HepG2 (cell line): ENCODE results near the gene MAP1LC3B. TPM values are rescaled to one million over a fixed set of nuclear protein-coding genes. Genes with fewer than 3 reads are reported as not detected.
A peak's percentile ranks its signal among the peaks of the same experiment; 100 is the strongest.

Source experiments
- ATAC-seq: fragments of 200-7000 bp; cut with Tn5 transposase; 3 replicates; pipeline ENCODE4 v1.9.1; 2020; ENCODE audit warnings: mild to moderate bottlenecking, moderate library complexity
- BruUV-seq: library from RNA; stranded (reverse); fragments of 400-500 nt; replicated peaks from 2 replicates; lab custom pipeline; 2021; lab: Mats Ljungman, UMichigan
- CTCF ChIA-PET: fragments of 300-600 bp; formaldehyde crosslinking; extraction: SDS; loops from one replicate; lab custom pipeline; 2021; ENCODE audit warnings: low total read pairs, inconsistent platforms, low intra/inter-chr PET ratio; lab: Yijun Ruan, JAX
- POLR2A ChIA-PET: fragments of 350-600 bp; sonication (Branson Sonifier 250); formaldehyde crosslinking; loops from one replicate; lab custom pipeline; 2020; ENCODE audit warnings: antibody characterized with exemption, inconsistent platforms; lab: Yijun Ruan, JAX
- DNase-seq: peaks from one replicate; pipeline ENCODE4 v3.0.0-alpha.2; 2015; ENCODE audit warnings: low spot score
- FAIRE-seq: peaks from 3 replicates; lab custom pipeline; 2011; peaks lifted over from hg19 to GRCh38; lab: Jason Lieb, UNC
- H2AFZ ChIP-seq: one replicate; pipeline ENCODE4 v1.6.1; 2011; ENCODE audit warnings: low read length, inconsistent platforms
- H3K27ac ChIP-seq: fragments of 300-600 bp; 3 replicates; pipeline ENCODE4 v1.8.0; 2011; ENCODE audit warnings: mixed run types, mild to moderate bottlenecking, mixed read lengths, low read length, inconsistent platforms; ENCODE audit not compliant: insufficient read depth; ENCODE audit errors: extremely low read length
- H3K27me3 ChIP-seq, 2 experiments: fragments of 200-600 bp in 1 of 2; 2 replicates in 1 of 2; 3 replicates in 1 of 2; pipeline versions ENCODE4 v1.6.0 to v1.8.0; 2011; ENCODE audit warnings: low read length in 2 of 2, mild to moderate bottlenecking in 2 of 2, moderate library complexity in 2 of 2, inconsistent platforms in 1 of 2; ENCODE audit not compliant: insufficient read depth in 2 of 2, control insufficient read depth in 1 of 2
- H3K36me3 ChIP-seq, 2 experiments: fragments of 200-600 bp in 1 of 2; replicated peaks in 1 of 2; 2 replicates in 1 of 2; 3 replicates in 1 of 2; pipeline versions ENCODE4 v1.5.1 to v1.8.0; 2011; ENCODE audit warnings: low read length in 2 of 2, inconsistent platforms in 1 of 2; ENCODE audit not compliant: insufficient read depth in 2 of 2, control insufficient read depth in 1 of 2
- H3K4me1 ChIP-seq: 2 replicates; pipeline ENCODE4 v1.5.1; 2012; ENCODE audit warnings: low read length, inconsistent platforms; ENCODE audit not compliant: insufficient read depth
- H3K4me2 ChIP-seq: 2 replicates; pipeline ENCODE4 v1.6.0; 2011; ENCODE audit warnings: low read depth, low read length, inconsistent platforms
- H3K4me3 ChIP-seq, 3 experiments: fragments of 200-600 bp in 1 of 3; sonication (generic), shearing (Covaris generic) in 1 of 3; replicated peaks in 1 of 3; 2 replicates each; pipeline ENCODE4 v1.5.1; 2011 to 2016; ENCODE audit warnings: low read length in 3 of 3, inconsistent platforms in 2 of 3, low read depth in 2 of 3, mild to moderate bottlenecking in 2 of 3, control low read depth in 1 of 3, mixed read lengths in 1 of 3; ENCODE audit not compliant: insufficient read depth in 1 of 3
- H3K79me2 ChIP-seq: one replicate; pipeline ENCODE4 v1.6.1; 2011; ENCODE audit warnings: low read length, inconsistent platforms; ENCODE audit not compliant: insufficient read depth
- H3K9ac ChIP-seq: 2 replicates; pipeline ENCODE4 v1.6.0; 2011; ENCODE audit warnings: mild to moderate bottlenecking, low read depth, low read length, inconsistent platforms; ENCODE audit not compliant: insufficient read depth
- H3K9me3 ChIP-seq: 2 replicates; pipeline ENCODE4 v1.5.1; 2012; ENCODE audit warnings: mild to moderate bottlenecking, low read length
- H4K20me1 ChIP-seq: 2 replicates; pipeline ENCODE4 v1.6.0; 2011; ENCODE audit warnings: inconsistent platforms, mild to moderate bottlenecking, low read length, moderate library complexity; ENCODE audit not compliant: insufficient read depth
- ARHGAP35 ChIP-seq: sonication (generic); formaldehyde crosslinking; IDR thresholded peaks from 2 replicates; pipeline ENCODE4 v1.9.0; 2022; ENCODE audit warnings: mild to moderate bottlenecking, inconsistent platforms, moderate library complexity, missing genetic modification reagents, borderline replicate concordance
- EZH2 ChIP-seq: conservative IDR thresholded peaks from 2 replicates; pipeline ENCODE4 v1.6.1; 2012; ENCODE audit warnings: mild to moderate bottlenecking, low read depth, low read length, moderate library complexity
- MYPOP ChIP-seq: sonication (generic); formaldehyde crosslinking; IDR thresholded peaks from 2 replicates; pipeline ENCODE4 v1.8.1; 2023; ENCODE audit warnings: mild to moderate bottlenecking, moderate library complexity, missing genetic modification reagents
- PRDM10 ChIP-seq: sonication (generic); formaldehyde crosslinking; IDR thresholded peaks from 2 replicates; pipeline ENCODE4 v1.4.0; 2020; ENCODE audit warnings: low read depth, missing genetic modification reagents
- SRSF4 ChIP-seq: fragments of 200-400 bp; formaldehyde crosslinking; IDR thresholded peaks from one replicate; pipeline ENCODE4 v1.6.1; 2018; ENCODE audit warnings: mild to moderate bottlenecking, low read depth, low read length, moderate library complexity; ENCODE audit not compliant: poor library complexity, severe bottlenecking
- TCF7 ChIP-seq: sonication (generic); IDR thresholded peaks from 2 replicates; pipeline ENCODE4 v1.6.1; 2016; ENCODE audit warnings: antibody characterized with exemption, low read depth
- ZFYVE20 ChIP-seq: sonication (generic); formaldehyde crosslinking; IDR thresholded peaks from 2 replicates; pipeline ENCODE4 v1.8.0; 2023; ENCODE audit warnings: low read depth, mild to moderate bottlenecking, moderate library complexity, missing genetic modification reagents, borderline replicate concordance
- ZNF3 ChIP-seq: IDR thresholded peaks from 2 replicates; pipeline ENCODE4 v1.7.0; 2017; ENCODE audit warnings: inconsistent platforms
- ZNF609 ChIP-seq: sonication (generic); formaldehyde crosslinking; IDR thresholded peaks from 2 replicates; pipeline ENCODE4 v1.4.0; 2020; ENCODE audit warnings: mild to moderate bottlenecking, missing genetic modification reagents, borderline replicate concordance
- ZNF670 ChIP-seq: sonication (generic); formaldehyde crosslinking; IDR thresholded peaks from 2 replicates; pipeline ENCODE4 v1.8.0; 2022; ENCODE audit warnings: mild to moderate bottlenecking, missing genetic modification reagents, borderline replicate concordance
- ZNF770 ChIP-seq: sonication (generic); formaldehyde crosslinking; IDR thresholded peaks from 2 replicates; pipeline ENCODE4 v1.5.0; 2020; ENCODE audit warnings: mild to moderate bottlenecking, missing genetic modification reagents
- WGBS: methylation state at CpG from one replicate; pipeline ENCODE4 v1.1.6; 2017; ENCODE audit warnings: low lambda C conversion rate; 5-methylcytosine and 5-hydroxymethylcytosine counted together
- in situ Hi-C: cut with HindIII; loops from 2 replicates; pipeline ENCODE4 v1.10.0; 2017; ENCODE audit warnings: low pct_unique_long_range_greater_than_20kb; ENCODE audit not compliant: extremely low pct_ligation_motif_present
- intact Hi-C: fragments of 100-400 bp; cut with micrococcal nuclease; formaldehyde crosslinking; loops from one replicate; pipeline ENCODE4 v1.10.0; 2022; ENCODE audit not compliant: unreplicated experiment
- polyA plus RNA-seq, 8 experiments: library from polyadenylated mRNA; depleted of rRNA in 3 of 8; stranded (reverse) in 7 of 8; unstranded in 1 of 8; fragments of >200 nt; fragmentation: Illumina TruSeq in 4 of 8; extraction: Trizol in 4 of 8; gene quantifications; 2 replicates each; pipeline versions ENCODE4 v1.2.1 to v1.2.3, GENCODE V29; 2011 to 2016; ENCODE audit warnings: low read depth in 4 of 8, missing spikeins in 1 of 8, mixed read lengths in 1 of 8; ENCODE audit not compliant: insufficient read depth in 1 of 8
- total RNA-seq, 5 experiments: library from RNA; depleted of rRNA; stranded (reverse); fragments of >200 nt; fragmentation: Illumina TruSeq; extraction: Trizol; gene quantifications; 2 replicates each; pipeline ENCODE4 v1.2.3, GENCODE V29; 2016; ENCODE audit warnings: low read depth in 1 of 5

Gene MAP1LC3B
- total and polyA plus RNA-seq, 2 of the 13 experiments (the other 11 are each of a cell fraction or from before 2014, with no cell fraction given), result 15.7 to 37.4 TPM

- peaks cover 94% of the 10 kb centered on the region for H4K20me1 ChIP-seq
- DNase-seq, result no peak
- no peak overlapping the region for H3K4me2 ChIP-seq
- FAIRE-seq, result no peak
- H3K27me3 ChIP-seq, result no peaks in the 10 kb centered on the region
- H3K36me3 ChIP-seq, result peaks cover 53 to 90% of the 10 kb centered on the region in 2 experiments
- H3K9me3 ChIP-seq, result no peaks in the 10 kb centered on the region
- no TSS peak for BruUV-seq
- CTCF ChIA-PET, result no interaction called here
- POLR2A ChIA-PET, result interaction anchor here (1.2 to 2.1 kb wide), 3 partner anchors 15 to 40 kb away, joined by 3 to 5 read pairs (median 4); no protein-coding TSS in a partner anchor
- WGBS, result 89% methylated on average over 12 of the region's 13 CpGs
- H3K27ac ChIP-seq, result no peak overlapping the region
- no peaks in the 10 kb centered on the region for H3K4me1 ChIP-seq
- in situ Hi-C loops, result no loop called here
- H3K79me2 ChIP-seq, result peaks cover 85% of the 10 kb centered on the region
- no peak overlapping the region for H2AFZ ChIP-seq
- peak; percentile 22 for ATAC-seq
- intact Hi-C loops, result no loop called here
- no peak overlapping the region for H3K9ac ChIP-seq
- no peak overlapping the region for H3K4me3 ChIP-seq
- TF ChIP-seq ZFYVE20 (CRISPR knock-in tag) (no peak), ARHGAP35 (no peak), PRDM10 (no peak), ZNF3 (CRISPR knock-in tag) (no peak), TCF7 (no peak), MYPOP (CRISPR knock-in tag) (no peak), ZNF670 (CRISPR knock-in tag) (no peak), ZNF770 (no peak), EZH2 (no peak), SRSF4 (no peak), ZNF609 (CRISPR knock-in tag) (0 out of 2 replicates have a peak, but pooled peaks have one; percentile 22)
Observed at GRCh38 chr16:87347932-87348615, 44.1 kb upstream of the MAP1LC3B start.
